Stimulated activated CD4-positive, alpha-beta T cell treated with anti-CD3 and anti-CD28 coated beads, Interleukin-2, amount 100 ng/mL, for 4 hours (primary cell): Measurements from ENCODE around the gene ELMO3.
A peak's percentile ranks its signal among the peaks of the same experiment; 100 is the strongest.

Experiments
- DNase-seq: peaks from one replicate; pipeline ENCODE4 v3.0.0-alpha.2; 2020; ENCODE audit warnings: low read depth

The ELMO3 gene

GRCh38 chr16:67182288-67182687, 16.6 kb upstream of the ELMO3 start:
- DNase-seq: no peak

DNA sequence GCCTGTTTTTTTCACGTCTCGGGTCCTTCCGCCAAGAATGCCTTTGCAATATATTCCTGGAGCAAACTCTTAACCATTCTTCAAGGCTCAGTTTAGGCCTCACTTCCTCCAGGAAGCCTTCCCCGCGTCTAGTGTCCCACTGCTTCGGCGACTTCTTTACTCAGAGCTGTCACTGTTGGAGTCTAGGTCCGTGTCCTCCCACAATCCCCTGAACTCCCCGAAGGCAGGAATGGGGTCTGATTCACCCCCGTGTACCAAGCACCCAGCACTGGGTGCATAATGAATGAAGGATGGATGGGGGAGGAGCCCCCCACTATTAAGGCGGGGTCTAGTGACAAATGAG, 15.7 kb upstream of the ELMO3 start:
- DNase-seq: no peak

- peak; percentile 92 for DNase-seq
Observed at GRCh38 chr16:67183627-67184452, 15.1 kb upstream of the ELMO3 start, which contains the start of gene MATCAP1. Gene MATCAP1, minus strand, starts transcription at chr16:67183963. Its CDS starts 3,353 bp downstream, at chr16:67180610.

- DNase-seq: no peak
Observed at GRCh38 chr16:67184453-67184994, 14.4 kb upstream of the ELMO3 start.

- peak; percentile 67 for DNase-seq
Observed at GRCh38 chr16:67184995-67185650, 13.8 kb upstream of the ELMO3 start.

DNA sequence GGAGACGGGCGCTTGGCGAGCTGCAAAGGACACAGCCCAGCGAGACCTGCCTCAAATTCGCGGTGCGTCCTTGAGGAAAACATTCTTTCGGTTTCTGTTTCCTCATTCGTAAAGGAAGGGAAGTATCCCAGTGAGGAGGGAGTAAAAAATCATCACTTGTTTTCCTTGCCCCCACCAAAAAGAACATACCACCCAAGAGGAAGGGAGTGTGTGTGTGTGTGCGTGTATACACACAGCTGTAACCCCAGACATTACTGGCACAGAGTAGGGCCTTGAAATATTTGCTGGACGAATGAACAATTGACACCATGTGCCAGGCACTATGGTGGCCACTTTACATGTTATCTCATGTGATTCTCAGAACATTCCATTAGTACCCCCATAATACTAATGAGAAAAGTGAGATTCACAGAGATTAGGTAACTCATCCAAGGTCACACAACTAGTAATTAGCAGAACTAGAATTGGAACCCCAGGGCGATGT, 13.2 kb upstream of the ELMO3 start:
- no peak for DNase-seq

DNA sequence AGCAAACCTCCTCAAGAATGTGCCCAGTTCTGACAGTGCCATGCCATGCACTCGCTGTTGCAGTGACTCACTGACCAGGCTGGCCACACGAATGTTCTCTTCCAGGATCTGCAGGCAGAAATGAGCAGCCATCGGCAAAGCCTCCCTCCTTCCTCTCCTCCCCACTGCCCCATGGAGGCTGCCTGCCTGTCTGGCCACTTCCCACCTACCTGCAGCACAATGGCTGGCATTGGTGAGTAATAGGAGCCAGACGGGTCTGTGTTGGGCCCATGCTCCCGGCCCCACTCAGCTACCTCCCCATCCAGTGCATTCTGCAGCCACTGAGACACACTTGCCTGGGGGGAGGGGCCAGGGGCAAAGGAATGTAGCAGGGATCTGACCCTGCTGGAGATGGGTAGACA, 12.4 kb upstream of the ELMO3 start:
- no peak for DNase-seq

DNA sequence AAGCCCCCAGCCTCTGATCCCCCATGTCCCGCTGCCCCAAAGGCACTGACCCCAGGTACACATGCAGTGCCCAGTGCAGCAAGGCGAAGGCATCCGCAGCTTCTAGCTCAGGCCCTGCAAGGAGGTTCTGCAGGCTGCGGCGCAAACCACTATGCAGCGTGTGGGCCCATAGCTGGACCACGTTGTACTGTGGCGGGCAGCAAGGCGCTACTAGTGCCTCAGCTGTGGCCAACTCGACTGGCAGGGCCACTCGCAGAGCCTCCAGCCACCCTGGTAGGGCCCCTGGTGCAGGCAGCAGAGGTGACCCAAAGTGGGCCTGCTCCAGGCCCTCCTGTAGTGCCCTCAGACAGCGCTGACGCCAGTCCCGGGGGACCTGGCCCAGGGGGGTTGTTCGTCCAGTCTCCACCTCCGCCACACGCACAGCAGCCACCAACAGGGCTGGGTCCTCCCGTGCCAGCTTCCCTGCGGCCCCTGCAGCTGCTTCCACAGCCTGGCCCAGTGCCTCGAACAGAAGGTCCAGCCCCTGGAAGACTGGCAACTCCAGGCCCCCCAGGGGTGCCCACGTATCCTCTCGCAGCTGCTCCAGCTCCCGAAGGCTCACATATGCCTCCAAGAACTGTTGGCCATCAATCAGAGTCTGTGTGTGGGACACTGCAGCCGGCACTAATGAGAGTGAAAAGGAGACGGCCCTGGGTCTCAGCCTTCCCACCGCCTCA, 11.6 kb upstream of the ELMO3 start:
- no peak for DNase-seq

DNA sequence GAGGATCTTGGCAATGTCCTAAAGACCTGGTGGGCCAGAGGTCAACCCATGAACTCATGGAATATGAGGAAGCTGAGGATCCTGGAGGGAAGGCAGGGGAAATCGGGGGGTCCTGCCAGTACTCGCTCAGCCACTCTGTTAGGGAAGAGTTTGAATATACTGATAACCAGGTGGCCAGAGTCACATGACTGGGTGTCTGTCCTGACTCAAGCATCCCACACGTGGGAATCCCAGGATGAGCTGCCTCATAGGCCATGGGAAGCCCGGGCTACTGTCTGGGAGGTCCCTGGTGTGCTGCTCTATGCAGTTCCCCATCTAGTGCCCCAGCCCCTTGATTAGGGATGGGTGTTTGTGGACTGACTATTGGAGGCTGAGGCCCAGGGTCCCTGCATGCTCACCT, 10.6 kb upstream of the ELMO3 start:
- DNase-seq: no peak

DNA sequence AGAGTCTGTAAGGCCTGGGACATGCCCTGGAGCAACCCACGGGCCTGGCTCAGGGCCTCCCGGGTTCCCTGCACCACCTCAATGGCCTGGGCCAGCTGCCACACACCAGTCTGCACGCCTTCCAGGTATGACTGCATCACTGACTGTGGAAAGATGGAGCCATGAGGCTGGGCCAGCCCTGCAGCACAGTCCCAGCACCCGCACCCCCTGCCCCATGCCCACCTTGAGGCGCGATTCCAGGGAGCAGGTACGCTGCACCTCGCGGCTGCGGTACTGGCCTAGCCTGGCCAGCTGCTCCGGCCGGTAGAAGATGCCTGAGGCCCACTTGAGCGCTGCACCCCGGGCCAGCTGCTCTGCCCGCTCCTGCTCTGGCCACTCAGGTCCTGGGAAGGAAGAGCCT, 10.1 kb upstream of the ELMO3 start:
- DNase-seq: no peak

DNA sequence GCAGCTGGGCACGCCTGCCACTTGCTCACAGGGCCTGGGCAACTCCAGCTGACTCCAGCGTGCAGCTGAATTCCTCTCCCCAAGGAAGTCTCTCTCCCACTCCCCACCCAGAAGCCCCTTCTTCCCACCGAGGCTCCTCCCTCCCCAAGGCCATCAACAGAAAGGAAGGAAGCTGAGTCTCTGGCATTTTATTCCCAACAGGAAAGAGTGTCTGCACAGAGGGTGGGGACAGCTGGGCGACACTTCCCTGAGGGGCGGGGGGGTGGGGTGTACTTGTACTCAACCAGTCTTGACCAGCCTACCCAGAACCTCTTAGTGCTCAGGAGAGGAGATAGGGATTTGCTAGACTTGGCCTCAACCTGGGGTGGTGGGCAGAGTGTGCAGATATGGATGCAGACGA, 8.9 kb upstream of the ELMO3 start, which contains the start of gene EXOC3L1:
Gene EXOC3L1 (minus strand): TSS at position 96 of the 400 bp plus-strand sequence. CDS start 460 bp downstream, outside the sequence.
- no peak for DNase-seq

DNA sequence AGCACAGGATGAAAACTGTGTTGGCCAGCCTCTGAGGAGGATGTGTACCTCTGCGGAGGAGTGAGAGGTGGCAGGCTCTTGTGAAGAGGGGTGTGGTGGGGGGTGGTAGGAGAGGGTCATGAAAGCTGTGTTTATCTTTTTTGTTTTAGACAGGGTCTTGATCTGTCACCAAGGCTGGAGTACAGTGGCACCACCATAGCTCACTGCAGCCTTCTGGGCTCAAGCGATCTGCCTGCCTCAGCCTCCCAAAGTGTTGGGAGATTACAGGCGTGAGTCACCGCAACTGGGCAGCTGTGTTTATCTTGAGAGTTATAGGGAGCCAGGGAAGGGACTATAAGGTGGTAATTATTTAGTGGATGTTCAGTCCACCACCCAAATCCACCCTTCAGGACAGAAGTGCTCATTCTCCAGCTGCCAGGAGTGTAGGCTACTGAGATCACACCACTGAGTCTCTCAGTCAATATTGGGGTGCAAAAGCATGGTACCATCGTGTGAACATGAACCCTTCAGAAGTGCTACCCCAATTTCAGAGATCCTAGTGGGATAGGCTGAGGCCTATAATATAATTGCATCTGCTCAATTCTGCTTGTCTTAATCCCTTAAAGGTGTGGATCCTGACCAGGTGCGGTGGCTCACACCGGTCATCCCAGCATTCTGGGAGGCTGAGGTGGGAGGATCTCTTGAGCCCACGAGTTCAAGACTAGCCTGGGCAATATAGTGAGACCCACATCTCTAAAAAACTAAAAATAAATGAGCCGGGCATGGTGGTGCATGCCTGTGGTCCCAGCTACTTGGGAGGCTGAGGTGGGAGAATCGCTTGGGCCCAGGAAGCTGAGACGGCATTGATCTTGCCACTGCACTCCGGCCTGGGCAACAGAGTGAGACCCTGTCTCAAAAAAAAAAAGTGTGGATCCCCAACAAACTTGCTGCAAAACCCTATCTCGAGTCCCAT, 8.2 kb upstream of the ELMO3 start:
- no peak for DNase-seq

GRCh38 chr16:67191411-67191994, 7.4 kb upstream of the ELMO3 start:
- DNase-seq: no peak

DNA sequence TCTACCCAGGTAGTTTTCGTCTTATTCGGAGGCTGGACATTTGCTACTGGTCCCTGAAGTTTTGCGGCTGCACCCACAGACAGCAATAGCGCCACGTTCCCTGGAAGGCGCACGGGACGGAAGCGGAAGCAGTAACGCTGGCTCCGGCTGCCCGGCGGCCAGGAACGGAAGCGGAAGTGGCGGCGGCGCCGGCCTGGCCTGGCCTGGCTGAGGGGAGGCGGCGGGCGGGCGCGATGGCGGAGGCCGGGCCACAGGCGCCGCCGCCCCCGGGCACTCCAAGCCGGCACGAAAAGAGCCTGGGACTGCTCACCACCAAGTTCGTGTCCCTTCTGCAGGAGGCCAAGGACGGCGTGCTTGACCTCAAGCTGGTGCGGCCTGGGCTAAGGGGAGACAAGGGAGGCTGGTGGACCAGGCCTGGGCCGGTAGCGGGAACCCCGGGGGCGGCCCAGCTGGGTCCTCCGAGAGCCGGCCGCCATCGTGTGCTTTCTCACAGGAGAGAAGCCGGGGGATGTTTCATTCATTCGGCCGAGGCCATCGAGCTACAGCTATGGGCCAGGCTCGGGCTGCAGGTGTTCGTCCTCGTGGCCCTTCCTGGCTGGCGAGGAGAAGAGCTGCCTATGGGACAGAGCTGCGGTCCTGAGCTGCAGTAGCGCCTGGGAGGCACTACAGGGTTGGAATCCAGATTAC, 6.8 kb upstream of the ELMO3 start, which contains the start of gene E2F4:
Gene E2F4 (plus strand): TSS at position 161 of the 687 bp plus-strand sequence. CDS start 73 bp downstream, at position 234.
- peak; percentile 78 for DNase-seq

- DNase-seq: no peak
Observed at GRCh38 chr16:67192781-67193361, 6.1 kb upstream of the ELMO3 start.

- no peak for DNase-seq
Observed at GRCh38 chr16:67193536-67193935, 5.4 kb upstream of the ELMO3 start.

DNA sequence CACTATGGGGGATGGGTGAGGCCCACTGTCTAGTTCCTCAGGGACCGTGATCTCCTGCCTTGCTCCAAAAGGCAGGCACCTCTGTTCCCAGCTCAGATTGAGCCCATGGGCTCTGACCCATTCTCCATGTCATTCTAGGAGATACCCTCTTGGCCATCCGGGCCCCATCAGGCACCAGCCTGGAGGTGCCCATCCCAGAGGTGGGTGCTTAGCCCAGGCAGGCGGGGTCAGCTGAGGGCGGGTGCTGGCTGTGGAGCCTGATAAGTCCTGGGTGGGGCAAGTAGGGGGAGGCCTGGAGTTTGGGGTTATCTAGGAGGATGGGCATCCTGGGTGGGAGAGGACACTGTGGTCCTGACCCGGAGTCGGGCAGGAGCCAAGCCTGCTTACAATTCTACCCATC, 4.7 kb upstream of the ELMO3 start:
- no peak for DNase-seq

DNA sequence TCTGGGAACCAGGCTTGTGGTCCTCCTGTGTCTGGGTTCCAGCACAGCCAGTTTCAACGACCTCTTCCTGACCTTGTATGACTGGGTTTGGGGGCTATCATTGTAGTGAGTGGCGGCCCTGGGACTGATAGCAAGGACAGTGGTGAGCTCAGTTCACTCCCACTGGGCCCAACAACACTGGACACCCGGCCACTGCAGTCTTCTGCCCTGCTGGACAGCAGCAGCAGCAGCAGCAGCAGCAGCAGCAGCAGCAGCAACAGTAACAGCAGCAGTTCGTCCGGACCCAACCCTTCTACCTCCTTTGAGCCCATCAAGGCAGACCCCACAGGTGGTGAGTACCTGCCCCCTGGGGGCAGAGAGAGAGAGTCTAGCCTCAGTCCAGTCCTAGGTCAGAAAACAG, 3.3 kb upstream of the ELMO3 start:
- DNase-seq: no peak

DNA sequence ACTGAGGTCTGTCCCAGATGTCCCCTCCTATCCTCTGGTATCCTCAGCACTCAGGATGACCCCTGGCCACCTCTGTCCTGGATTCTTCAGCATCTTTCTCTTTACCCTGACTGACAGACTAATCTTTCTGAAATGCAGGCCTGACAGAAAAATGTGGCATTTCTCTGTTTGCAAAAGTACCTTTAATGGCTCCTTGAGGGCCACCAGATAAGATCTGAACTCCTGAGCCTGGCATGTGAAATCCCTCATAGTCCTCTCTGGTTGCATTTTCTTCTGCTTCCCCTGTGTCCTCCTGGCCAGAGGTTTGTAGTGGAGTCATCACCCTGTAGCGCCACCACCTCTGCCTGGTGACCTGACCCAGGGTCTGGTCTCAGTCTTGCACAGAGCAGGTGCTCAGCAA, 2.0 kb upstream of the ELMO3 start:
- DNase-seq: no peak

GRCh38 chr16:67197704-67198103, 1.2 kb upstream of the ELMO3 start:
- no peak for DNase-seq
